HG03378 (cell line): ENCODE measurements around the gene ZC3H18.
"Not testable (repeated sequence)": the region's sequence is repeated elsewhere in the genome, so short reads cannot be mapped to it uniquely, and the experiment has no call there.

Experiments
- ATAC-seq: cut with Tn5 transposase; IDR thresholded peaks from one replicate; pipeline ENCODE4 v1.9.1; 2021; ENCODE audit warnings: mild to moderate bottlenecking, moderate library complexity; ENCODE audit not compliant: unreplicated experiment

Gene ZC3H18

GRCh38 chr16:88651989-88652761 lies 82.0 kb downstream of the ZC3H18 start:
- no peak for ATAC-seq

- ATAC-seq: no peak
Measured at GRCh38 chr16:88652762-88653063, 82.5 kb downstream of the ZC3H18 start.

- ATAC-seq: no peak
Measured at GRCh38 chr16:88653101-88653500, 82.9 kb downstream of the ZC3H18 start.

- ATAC-seq: no peak
Measured at GRCh38 chr16:88653596-88654362, 83.6 kb downstream of the ZC3H18 start.

- no peak for ATAC-seq
Measured at GRCh38 chr16:88654363-88655052, 84.3 kb downstream of the ZC3H18 start.

GRCh38 chr16:88655053-88655732 lies 85.0 kb downstream of the ZC3H18 start:
- no peak for ATAC-seq

GRCh38 chr16:88655733-88656281 lies 85.6 kb downstream of the ZC3H18 start:
- ATAC-seq: no peak

- ATAC-seq: no peak
Measured at GRCh38 chr16:88656291-88656980, 86.2 kb downstream of the ZC3H18 start.

- no peak for ATAC-seq
Measured at GRCh38 chr16:88657371-88657770, 87.2 kb downstream of the ZC3H18 start.

GRCh38 chr16:88658714-88659113 lies 88.5 kb downstream of the ZC3H18 start:
- ATAC-seq: no peak

GRCh38 chr16:88659160-88659559 lies 89.0 kb downstream of the ZC3H18 start:
- no peak for ATAC-seq

- no peak for ATAC-seq
Measured at GRCh38 chr16:88661468-88661867, 91.3 kb downstream of the ZC3H18 start.

GRCh38 chr16:88662222-88662842 lies 92.1 kb downstream of the ZC3H18 start:
- ATAC-seq: no peak

- ATAC-seq: peak; percentile 89
Measured at GRCh38 chr16:88662843-88663606, 92.8 kb downstream of the ZC3H18 start, which contains the start of gene MVD. Gene MVD (minus strand): TSS chr16:88663091. CDS start chr16:88663080, 11 bp downstream.

GRCh38 chr16:88665148-88665547 lies 94.9 kb downstream of the ZC3H18 start:
- ATAC-seq: no peak

GRCh38 chr16:88665570-88665969 lies 95.4 kb downstream of the ZC3H18 start:
- no peak for ATAC-seq

GRCh38 chr16:88667461-88667860 lies 97.3 kb downstream of the ZC3H18 start:
- no peak for ATAC-seq

GRCh38 chr16:88669493-88669892 lies 99.3 kb downstream of the ZC3H18 start:
- ATAC-seq: not testable (repeated sequence)

- ATAC-seq: no peak
Measured at GRCh38 chr16:88669980-88670379, 99.8 kb downstream of the ZC3H18 start.
